ENCODE measurements around the gene FOXP4.

DNA sequence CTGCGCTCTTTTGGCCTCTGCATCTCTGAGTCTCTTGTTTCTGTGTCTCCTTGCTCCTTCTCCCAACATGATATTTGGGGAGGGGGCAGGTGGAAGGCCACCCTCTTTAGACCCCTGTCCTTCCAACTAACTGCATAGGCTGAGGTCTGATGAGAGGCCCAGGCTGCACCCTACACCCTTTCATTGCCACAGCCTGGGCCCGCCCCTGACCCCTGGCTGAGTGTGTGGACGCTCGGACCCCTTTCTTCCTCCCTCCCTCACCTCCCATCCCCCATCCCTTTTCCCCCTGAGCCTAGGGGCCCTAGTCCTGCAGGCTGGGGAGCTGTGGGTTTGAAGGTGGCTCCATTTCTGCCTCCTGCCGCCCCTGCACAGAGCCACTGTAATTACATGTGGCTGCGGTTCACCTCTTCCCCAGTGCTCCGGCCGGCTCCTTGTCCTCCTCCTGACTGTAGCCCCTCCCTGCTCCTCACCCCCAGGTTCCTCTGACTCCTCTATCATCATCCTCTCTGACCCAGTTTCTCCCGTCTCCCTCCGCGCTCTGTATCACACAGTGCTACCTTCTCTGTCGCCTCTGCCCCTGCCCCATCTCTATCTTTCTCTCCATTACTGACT is 98.9 kb downstream of the FOXP4 start:
- no peak for TF ChIP-seq CTCF (IDR thresholded peaks at IDR 0.05)
- TF ChIP-seq POLR2A (IDR thresholded peaks at IDR 0.05), result no peak

All from body of pancreas (tissue), 4 donors.